HG03378 (cell line): ENCODE data around the gene TRPV2.
"Not testable (repeated sequence)": the region's sequence is repeated elsewhere in the genome, so short reads cannot be mapped to it uniquely, and the experiment has no call there.

Experiments
- ATAC-seq: cut with Tn5 transposase; IDR thresholded peaks from one replicate; pipeline ENCODE4 v1.9.1; 2021; ENCODE audit warnings: mild to moderate bottlenecking, moderate library complexity; ENCODE audit not compliant: unreplicated experiment

The TRPV2 gene

GRCh38 chr17:16415031-16415924, at the start of gene TRPV2:
Gene TRPV2 (plus strand): TSS chr17:16415571. CDS start chr17:16417669, 2,098 bp downstream.
- ATAC-seq: peak; percentile 36

GRCh38 chr17:16371742-16372141, 43.6 kb upstream of the TRPV2 start:
- ATAC-seq: no peak

GRCh38 chr17:16374146-16374938, 41.0 kb upstream of the TRPV2 start:
- ATAC-seq: no peak

GRCh38 chr17:16377941-16378341, 37.4 kb upstream of the TRPV2 start:
- no peak for ATAC-seq

- ATAC-seq: no peak
Measured at GRCh38 chr17:16378636-16379282, 36.6 kb upstream of the TRPV2 start.

GRCh38 chr17:16379654-16380053, 35.7 kb upstream of the TRPV2 start:
- ATAC-seq: no peak

GRCh38 chr17:16380640-16381495, 34.5 kb upstream of the TRPV2 start, which contains the start of gene UBB:
Gene UBB (plus strand): TSS chr17:16381091. CDS start chr17:16381908, 817 bp downstream.
- peak; percentile 83 for ATAC-seq

GRCh38 chr17:16381496-16381820, 33.9 kb upstream of the TRPV2 start:
- ATAC-seq: peak; percentile 6

GRCh38 chr17:16383216-16383615, 32.2 kb upstream of the TRPV2 start:
- no peak for ATAC-seq

- ATAC-seq: no peak
Measured at GRCh38 chr17:16383772-16384287, 31.5 kb upstream of the TRPV2 start.

- ATAC-seq: no peak
Measured at GRCh38 chr17:16384557-16384956, 30.8 kb upstream of the TRPV2 start.

GRCh38 chr17:16386126-16386507, 29.3 kb upstream of the TRPV2 start:
- not testable (repeated sequence) for ATAC-seq

GRCh38 chr17:16391451-16391850, 23.9 kb upstream of the TRPV2 start:
- no peak for ATAC-seq

- not testable (repeated sequence) for ATAC-seq
Measured at GRCh38 chr17:16392491-16392890, 22.9 kb upstream of the TRPV2 start.

GRCh38 chr17:16395887-16396286, 19.5 kb upstream of the TRPV2 start:
- ATAC-seq: not testable (repeated sequence)

- not testable (repeated sequence) for ATAC-seq
Measured at GRCh38 chr17:16396693-16397092, 18.7 kb upstream of the TRPV2 start.

- peak; percentile 75 for ATAC-seq
Measured at GRCh38 chr17:16398270-16399267, 16.8 kb upstream of the TRPV2 start.

- ATAC-seq: not testable (repeated sequence)
Measured at GRCh38 chr17:16403847-16404246, 11.5 kb upstream of the TRPV2 start.
